Prostate gland (tissue), 2 donors: ENCODE results near the gene TSPAN6. TPM values are rescaled to one million over a fixed set of nuclear protein-coding genes. Genes with fewer than 3 reads are reported as not detected.
A peak's percentile ranks its signal among the peaks of the same experiment; 100 is the strongest.

Experiments used
- DNase-seq: peaks from one replicate; pipeline ENCODE4 v3.0.0-alpha.2; 2019; ENCODE audit warnings: low spot score
- H3K27ac ChIP-seq, 2 donors: fragments of 200-600 bp; sonication (generic); 2 replicates each; pipeline ENCODE4 v1.5.1; 2017 to 2019
- H3K27me3 ChIP-seq: fragments of 200-600 bp; sonication (generic); replicated peaks from 2 replicates; pipeline ENCODE4 v1.5.1; 2019; ENCODE audit not compliant: insufficient read depth
- H3K36me3 ChIP-seq, 2 donors: fragments of 200-600 bp; sonication (generic); 1 replicate in 1 of 2; 2 replicates in 1 of 2; pipeline versions ENCODE4 v1.5.1 to v1.8.1; 2017 to 2019
- H3K4me1 ChIP-seq: fragments of 200-600 bp; sonication (generic); replicated peaks from 2 replicates; pipeline ENCODE4 v1.5.1; 2019
- H3K4me3 ChIP-seq, 2 donors: fragments of 200-600 bp; sonication (generic); 2 replicates each; pipeline ENCODE4 v1.5.1; 2017 to 2019
- H3K9me3 ChIP-seq: fragments of 200-600 bp; sonication (generic); 2 replicates; pipeline ENCODE4 v1.5.1; 2017
- POLR2A ChIP-seq: fragments of 450-650 bp; IDR thresholded peaks from one replicate; pipeline ENCODE4 v1.6.1; 2016; ENCODE audit warnings: antibody characterized with exemption, mild to moderate bottlenecking
- POLR2AphosphoS5 ChIP-seq: sonication (generic); formaldehyde crosslinking; IDR thresholded peaks from one replicate; pipeline ENCODE4 v1.6.1; 2017; ENCODE audit warnings: antibody characterized with exemption
- WGBS: methylation state at CpG from one replicate; pipeline ENCODE4 v1.1.5; 2018; 5-methylcytosine and 5-hydroxymethylcytosine counted together
- intact Hi-C: fragments of 100-400 bp; cut with DNase I; formaldehyde crosslinking; loops from one replicate; pipeline ENCODE4 v1.14.2; 2022
- total RNA-seq, 2 donors: library from RNA; depleted of rRNA; stranded (reverse); fragments of >200 nt; gene quantifications; one replicate each; pipeline ENCODE4 v1.1.0, GENCODE V29; 2016
- TF ChIP-seq, protein P1 (sequence below), 4 experiments: fragments of 200-600 bp in 2 of 4; fragments of 450-650 bp in 2 of 4; sonication (generic) in 2 of 4; IDR thresholded peaks; 1 replicate in 3 of 4; 2 replicates in 1 of 4; pipeline ENCODE4 v1.5.1; 2016 to 2019; ENCODE audit warnings: antibody characterized with exemption in 4 of 4, mild to moderate bottlenecking in 2 of 4, moderate library complexity in 2 of 4

The TSPAN6 gene
- total RNA-seq, 2 donors from 2014 or later: 26.1 to 34.9 TPM

DNA sequence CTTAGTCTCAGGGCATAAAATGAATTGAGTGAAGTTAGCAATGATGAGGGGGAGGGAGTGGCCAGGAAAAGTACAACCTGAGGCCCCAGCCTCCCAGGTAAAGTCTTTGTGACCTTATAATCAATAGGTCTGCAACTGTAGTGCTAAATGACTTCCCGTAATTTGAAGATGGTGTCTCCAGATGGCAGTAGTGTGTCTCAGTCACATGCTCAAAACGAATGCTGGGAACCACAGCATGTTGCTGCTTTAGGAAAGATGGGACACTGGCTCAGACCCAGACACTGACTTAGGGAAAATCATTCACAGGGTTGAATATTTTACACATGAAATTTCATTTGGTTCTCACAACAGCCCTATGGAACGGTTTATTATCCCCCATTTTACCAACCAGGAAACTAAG, 17.7 kb upstream of the TSPAN6 start:
- Histone ChIP-seq H3K27me3 (no peaks in the 10 kb centered on the region), H3K4me1 (no peaks in the 10 kb centered on the region), H3K9me3 (no peaks in the 10 kb centered on the region), H3K36me3 (no peaks in the 10 kb centered on the region), H3K4me3 (no peak overlapping the region), H3K27ac (no peak overlapping the region)
- no peak for DNase-seq
- WGBS: 35% methylated on average over 3 of the region's 3 CpGs
- TF ChIP-seq, protein P1, sequence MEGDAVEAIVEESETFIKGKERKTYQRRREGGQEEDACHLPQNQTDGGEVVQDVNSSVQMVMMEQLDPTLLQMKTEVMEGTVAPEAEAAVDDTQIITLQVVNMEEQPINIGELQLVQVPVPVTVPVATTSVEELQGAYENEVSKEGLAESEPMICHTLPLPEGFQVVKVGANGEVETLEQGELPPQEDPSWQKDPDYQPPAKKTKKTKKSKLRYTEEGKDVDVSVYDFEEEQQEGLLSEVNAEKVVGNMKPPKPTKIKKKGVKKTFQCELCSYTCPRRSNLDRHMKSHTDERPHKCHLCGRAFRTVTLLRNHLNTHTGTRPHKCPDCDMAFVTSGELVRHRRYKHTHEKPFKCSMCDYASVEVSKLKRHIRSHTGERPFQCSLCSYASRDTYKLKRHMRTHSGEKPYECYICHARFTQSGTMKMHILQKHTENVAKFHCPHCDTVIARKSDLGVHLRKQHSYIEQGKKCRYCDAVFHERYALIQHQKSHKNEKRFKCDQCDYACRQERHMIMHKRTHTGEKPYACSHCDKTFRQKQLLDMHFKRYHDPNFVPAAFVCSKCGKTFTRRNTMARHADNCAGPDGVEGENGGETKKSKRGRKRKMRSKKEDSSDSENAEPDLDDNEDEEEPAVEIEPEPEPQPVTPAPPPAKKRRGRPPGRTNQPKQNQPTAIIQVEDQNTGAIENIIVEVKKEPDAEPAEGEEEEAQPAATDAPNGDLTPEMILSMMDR (IDR thresholded peaks at IDR 0.05): no peak
- TF ChIP-seq POLR2AphosphoS5: no peak
- no peak for TF ChIP-seq POLR2A
- intact Hi-C loops: no loop called here

DNA sequence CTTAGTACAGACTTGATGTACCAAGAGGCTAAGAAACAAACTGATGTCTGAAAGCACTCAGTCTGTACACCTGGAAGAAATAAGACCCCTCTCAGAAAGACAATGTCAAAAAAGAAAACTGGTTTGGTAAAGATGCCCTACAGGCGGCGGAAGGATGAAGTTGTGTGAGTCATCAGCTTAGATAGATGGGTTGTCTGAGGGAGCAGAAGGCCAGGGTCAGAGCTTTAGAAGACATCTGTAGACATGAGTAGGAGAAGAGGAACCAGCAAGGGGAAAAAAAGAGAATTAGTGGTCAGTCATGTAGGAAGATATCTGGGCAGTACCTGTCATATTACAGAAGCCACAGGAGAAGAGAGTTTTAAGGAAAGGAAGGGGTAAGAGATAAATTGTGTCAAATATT, 15.7 kb upstream of the TSPAN6 start:
- Histone ChIP-seq H3K27me3 (no peaks in the 10 kb centered on the region), H3K9me3 (no peaks in the 10 kb centered on the region), H3K4me3 (no peak overlapping the region), H3K4me1 (no peaks in the 10 kb centered on the region), H3K36me3 (no peaks in the 10 kb centered on the region), H3K27ac (no peak overlapping the region)
- intact Hi-C loops: no loop called here
- WGBS: 86% methylated on average over 2 of the region's 2 CpGs
- no peak for DNase-seq
- no peak for TF ChIP-seq POLR2AphosphoS5
- TF ChIP-seq POLR2A: no peak
- TF ChIP-seq, protein P1 (IDR thresholded peaks at IDR 0.05): no peak

DNA sequence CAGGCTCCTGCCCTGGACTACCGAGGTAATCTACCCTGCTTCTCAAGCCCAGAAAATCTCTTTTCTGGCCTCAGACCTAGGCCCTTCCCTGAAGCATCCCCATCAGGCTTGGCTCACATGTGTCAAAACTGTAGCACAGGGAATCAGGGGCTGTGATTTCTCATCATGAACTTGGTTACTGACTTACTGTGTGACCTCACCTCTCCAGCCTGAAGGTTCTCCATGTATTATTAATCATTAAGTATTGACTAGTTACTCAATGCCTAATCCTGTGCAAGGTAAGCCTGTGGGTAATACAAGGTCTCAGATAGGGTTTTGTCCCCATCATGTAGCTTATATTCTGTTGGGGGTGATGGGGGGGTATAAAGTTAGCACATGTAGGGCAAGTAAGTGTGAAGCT, 14.2 kb upstream of the TSPAN6 start:
- Histone ChIP-seq H3K4me3 (no peak overlapping the region), H3K9me3 (no peaks in the 10 kb centered on the region), H3K27me3 (no peaks in the 10 kb centered on the region), H3K4me1 (no peaks in the 10 kb centered on the region), H3K36me3 (no peaks in the 10 kb centered on the region), H3K27ac (no peak overlapping the region)
- DNase-seq: no peak
- WGBS: 100% methylated on average over 1 of the region's 1 CpG
- TF ChIP-seq POLR2A (no peak), POLR2AphosphoS5 (no peak)
- TF ChIP-seq, protein P1 (IDR thresholded peaks at IDR 0.05): no peak
- intact Hi-C loops: no loop called here

DNA sequence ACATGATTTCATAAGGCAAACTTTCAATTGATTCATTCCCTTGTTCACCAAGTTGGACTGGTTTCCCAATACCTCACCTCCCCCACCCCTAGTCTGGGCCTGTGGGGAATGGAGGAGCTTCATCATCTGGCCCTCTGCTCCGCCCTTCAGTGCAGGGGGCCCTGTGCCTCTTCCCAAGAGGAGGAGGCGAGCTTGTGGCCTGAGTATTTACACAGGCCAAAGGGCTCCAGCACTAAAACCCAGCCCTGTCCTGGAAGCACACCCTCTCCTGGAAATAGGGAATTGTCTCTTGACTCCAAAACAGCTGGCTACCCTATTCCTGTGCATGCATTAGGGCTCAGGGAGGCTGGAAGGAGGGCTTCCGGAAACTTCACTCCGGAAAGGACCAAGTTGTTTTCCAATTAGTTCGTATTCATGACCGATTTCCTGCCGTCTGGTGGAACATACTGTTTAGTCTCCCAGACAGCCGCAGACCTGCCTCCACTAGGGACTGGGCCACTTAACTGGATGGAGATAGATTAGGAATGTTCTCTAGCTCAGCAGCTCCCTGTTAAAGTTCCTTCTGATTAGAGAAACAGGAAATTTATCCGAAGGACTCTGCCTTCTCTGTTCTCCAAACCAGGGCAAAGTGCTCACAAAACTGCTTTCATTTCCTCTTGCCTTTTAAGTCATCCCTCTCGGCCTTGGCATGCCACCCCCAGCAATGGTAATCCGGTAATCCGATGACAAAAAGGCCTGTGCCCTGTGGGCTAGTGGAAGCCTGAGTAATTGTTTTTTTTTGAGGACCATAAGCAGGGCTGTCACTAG, 13.1 kb upstream of the TSPAN6 start:
- Histone ChIP-seq H3K27ac (peak overlapping the region; percentile 45 to 67), H3K27me3 (no peaks in the 10 kb centered on the region), H3K9me3 (no peaks in the 10 kb centered on the region), H3K4me3 (no peak overlapping the region), H3K36me3 (no peaks in the 10 kb centered on the region), H3K4me1 (no peaks in the 10 kb centered on the region)
- DNase-seq: no peak
- TF ChIP-seq, protein P1 (IDR thresholded peaks at IDR 0.05): no peak
- TF ChIP-seq POLR2AphosphoS5 (peak; percentile 26), POLR2A (no peak)
- 63% methylated on average over 12 of the region's 12 CpGs for WGBS
- intact Hi-C loops: no loop called here
